Measurements from ENCODE around the gene BLOC1S4.
"Not testable (repeated sequence)": the region's sequence is repeated elsewhere in the genome, so short reads cannot be mapped to it uniquely, and the experiment has no call there.

BLOC1S4 gene

DNA sequence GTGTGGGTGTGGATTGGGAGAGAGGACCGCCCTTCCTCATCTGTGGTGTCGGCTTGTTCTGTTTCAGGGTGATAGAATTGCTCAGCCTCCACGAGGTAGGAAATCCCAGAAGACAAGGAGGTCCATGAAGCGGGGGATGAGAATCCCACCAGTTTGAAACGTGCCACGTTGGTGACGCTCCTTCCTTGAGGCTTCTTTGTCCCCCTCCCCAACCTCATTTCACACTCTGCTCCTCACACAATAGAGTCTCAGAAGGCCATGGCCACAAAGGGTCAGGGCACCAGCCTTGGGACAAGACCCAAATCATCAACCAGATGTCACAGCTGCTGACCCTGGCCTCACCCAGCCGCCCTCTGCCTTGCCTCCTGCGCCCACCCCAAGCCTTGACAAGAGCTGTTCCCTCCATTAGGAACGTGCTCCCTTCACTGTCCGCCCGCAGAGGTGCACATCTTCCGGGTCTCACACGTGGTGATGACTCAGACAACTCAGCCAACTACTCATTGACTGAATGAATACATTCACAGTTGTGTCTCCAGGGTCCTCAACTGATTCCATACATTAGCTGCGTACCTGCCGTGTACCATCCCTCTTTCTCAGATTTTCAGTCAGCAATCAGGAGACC is 18.3 kb downstream of the BLOC1S4 start:
- in situ Hi-C loops (cut with HindIII; ENCODE audit: low sequenced_read_pairs), result no loop called here

DNA sequence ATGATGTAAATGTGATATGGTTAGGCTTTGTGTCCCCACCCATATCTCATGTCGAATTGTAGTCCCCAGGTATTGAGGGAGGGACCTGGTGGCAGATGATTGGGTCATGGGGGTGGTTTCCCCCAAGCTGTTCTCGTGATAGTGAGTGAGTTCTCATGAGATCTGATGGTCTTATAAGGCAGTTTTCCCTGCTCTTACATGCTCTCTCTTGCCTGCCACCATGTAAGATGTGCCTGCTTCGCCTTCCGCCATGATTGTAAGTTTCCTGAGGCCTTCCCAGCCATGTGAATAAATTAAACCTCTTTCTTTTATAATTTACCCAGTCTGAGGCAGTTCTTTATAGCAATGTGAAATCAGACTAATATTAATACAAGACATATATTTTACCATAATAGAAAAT is 23.9 kb downstream of the BLOC1S4 start:
- in situ Hi-C loops (cut with HindIII; ENCODE audit: low sequenced_read_pairs), result no loop called here

DNA sequence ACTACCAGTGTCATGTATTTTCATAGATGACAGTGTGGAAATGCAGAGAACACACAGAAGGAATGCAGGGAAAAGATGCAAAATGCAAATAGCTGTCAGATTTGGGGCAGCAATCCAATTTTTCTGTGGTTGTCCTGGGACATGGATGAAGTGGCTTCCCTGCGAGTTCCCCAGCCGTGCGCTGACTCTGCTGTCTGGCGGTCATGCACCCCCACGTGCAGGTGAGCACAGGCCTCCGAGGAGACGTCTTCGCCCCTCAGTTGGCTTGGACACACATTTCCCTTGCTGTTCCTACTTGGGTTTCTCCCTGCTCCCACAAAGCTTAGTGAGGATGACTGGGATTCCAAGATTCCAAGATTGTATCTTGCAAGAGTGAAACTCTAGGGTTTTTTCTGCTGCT is 24.4 kb downstream of the BLOC1S4 start:
- in situ Hi-C loops (cut with HindIII; ENCODE audit: low sequenced_read_pairs), result no loop called here

DNA sequence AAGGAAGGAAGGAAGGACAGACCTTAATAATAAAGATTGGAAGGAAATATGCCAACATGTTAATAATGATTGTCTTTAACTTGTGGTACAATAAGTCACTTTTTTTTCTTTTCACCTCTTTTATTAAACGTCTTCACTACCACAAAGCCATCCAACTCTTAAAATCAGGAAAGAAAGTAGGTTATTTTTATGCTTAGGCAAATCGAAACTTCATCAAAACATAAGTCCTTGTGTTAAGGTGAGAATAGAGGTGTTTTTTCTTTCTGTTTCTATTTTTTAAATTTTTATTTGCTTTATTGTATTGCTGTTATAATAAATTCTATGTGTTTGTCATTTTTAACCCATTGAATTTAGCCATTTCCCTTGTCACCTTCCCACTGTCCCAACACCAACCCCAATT is 26.5 kb downstream of the BLOC1S4 start:
- in situ Hi-C loops (cut with HindIII; ENCODE audit: low sequenced_read_pairs), result no loop called here

DNA sequence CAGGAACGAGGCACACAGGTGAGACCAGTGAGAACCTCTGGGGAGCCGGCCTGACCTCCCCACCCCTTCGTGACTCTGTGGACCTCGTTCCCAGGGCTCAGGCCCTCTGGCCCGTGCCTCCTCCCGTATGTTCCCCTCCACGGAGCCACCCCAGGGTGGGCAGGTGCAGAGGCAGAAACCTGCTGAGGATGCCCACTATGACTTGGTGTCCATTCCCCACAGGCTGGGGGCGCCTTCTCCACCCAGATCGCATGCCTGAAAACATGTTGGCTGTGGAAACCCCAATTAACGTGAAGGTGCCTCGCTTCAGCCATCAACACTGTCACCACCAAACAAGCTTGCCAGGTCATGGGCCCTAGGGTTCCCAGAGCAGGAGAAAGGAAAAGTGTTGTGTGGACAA is 27.0 kb downstream of the BLOC1S4 start:
- in situ Hi-C loops (cut with HindIII; ENCODE audit: low sequenced_read_pairs), result no loop called here

DNA sequence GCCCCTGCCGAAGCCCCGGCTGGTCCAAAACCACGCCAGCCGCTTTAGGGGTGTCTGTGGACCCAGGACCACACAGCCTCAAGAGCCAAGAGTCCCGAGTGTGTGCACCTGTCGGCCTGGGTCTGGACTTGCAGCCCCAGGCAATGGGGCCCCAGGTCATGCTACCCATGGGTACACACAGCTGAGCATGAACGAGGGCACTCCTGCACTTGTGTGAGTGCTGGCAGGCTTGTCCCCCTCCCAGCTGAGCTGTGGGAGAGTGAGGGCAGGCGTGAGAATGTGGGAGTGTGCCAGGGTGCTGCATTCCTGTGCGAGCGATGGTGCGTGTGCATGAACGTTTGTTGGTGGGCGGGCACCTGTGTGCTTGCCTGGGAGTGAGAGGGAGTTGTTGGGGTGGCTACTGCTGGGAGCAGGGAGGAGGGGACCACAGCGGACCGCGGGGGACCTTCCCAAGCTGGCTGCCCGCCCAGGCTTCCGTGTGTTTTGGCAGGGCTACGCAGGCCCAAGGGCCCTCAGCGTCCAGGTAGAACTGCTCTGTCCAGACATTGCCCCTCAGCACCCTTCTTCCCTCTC is 30.8 kb downstream of the BLOC1S4 start:
- in situ Hi-C loops (cut with HindIII; ENCODE audit: low sequenced_read_pairs), result no loop called here

DNA sequence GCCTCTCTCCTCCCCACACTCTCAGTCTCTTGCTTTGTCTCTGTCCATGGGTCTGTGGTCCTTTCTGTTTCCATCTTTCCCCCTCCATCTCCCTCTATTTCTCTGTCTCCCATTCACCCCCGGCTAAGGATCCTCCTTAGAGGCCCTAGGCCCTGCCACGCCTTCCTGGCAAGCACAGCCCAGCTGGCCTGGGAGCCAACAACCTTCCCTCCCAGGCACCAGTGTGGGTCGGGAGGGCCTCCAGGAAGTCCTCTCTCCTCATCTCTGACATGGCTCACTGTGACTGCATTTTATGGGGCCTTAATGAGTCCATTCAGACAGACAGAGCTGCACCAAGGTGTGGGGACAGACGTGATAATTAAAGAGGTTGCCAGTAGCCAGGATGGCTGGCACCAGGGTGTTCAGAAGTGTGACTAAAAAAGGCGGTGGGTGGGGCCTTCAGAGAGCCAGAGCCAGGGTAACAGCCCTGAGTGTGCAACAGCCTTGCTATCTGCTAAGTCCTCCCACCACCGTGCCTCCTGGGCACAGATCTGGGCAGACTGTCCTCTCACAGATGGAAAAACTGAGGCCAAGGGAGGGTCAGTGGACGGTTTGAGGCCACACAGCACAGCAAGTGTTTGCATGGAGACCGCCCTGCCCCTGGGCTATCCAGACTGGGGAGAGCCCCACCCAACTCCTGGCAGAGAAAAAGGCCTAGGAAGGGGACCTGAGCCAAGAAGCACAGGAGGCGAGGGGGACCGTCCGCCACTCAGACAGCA is 31.5 kb downstream of the BLOC1S4 start:
- in situ Hi-C loops (cut with HindIII; ENCODE audit: low sequenced_read_pairs), result no loop called here

DNA sequence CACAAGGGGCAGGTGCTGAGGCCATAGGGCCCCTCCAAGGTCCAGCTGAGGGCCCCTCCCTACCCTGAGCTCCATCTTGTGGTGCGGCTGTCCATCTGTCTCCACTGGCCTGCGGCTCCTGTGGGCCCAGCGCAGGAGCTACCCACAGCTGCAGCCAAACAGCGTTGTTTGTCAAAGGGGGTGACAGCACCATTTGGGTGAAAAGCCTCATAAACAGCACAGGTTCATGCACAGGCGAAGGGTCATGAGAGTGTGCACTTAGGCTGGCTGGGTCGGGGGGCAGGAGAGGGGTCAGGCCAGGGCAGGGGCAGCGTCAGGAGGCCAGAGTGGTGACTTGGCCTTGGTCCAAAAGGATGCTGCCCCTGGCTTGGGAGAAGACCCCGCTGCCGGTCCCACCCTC is 32.3 kb downstream of the BLOC1S4 start:
- in situ Hi-C loops (cut with HindIII; ENCODE audit: low sequenced_read_pairs), result no loop called here

DNA sequence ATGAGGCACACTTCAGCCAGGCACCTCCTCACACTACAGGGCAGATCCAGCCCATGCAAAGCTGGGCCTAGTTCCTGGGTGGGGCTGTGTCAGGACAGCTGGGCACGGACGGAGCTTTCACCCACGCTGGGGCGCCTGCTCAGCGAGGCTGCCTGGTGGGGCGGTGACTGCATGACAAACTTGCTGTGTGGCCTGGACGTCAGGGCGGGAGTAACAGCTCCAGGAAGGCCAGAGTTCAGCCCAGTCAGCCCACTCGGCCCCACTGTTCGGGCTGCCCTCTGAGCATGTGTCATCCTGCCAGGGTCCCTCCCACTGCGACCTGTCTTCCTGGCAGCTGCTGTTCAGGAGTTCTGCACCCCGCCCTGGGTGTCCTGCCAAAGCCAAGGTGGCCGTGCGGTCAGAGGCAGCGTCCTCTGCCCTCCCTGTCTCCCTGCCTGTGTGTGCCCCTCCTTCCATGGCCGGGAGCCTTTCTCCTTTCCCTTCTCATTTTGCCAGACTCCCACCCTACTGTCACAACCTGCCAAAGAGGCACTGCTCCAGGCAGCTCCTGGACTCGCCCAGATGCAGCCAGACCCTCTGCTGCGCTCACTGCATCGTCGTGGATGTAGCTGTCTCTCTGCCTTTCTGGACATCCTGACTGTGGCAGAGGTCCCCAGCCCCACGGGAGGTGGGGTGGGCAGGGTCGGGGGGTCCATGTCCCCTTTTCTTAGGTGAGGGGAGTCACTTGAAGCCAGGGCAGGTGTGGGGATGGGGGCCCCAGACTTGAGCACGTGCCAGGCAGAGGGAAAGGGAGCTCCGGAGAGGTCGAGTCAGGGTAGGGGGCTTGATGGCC is 33.6 kb downstream of the BLOC1S4 start:
- in situ Hi-C loops (cut with HindIII; ENCODE audit: low sequenced_read_pairs), result no loop called here

DNA sequence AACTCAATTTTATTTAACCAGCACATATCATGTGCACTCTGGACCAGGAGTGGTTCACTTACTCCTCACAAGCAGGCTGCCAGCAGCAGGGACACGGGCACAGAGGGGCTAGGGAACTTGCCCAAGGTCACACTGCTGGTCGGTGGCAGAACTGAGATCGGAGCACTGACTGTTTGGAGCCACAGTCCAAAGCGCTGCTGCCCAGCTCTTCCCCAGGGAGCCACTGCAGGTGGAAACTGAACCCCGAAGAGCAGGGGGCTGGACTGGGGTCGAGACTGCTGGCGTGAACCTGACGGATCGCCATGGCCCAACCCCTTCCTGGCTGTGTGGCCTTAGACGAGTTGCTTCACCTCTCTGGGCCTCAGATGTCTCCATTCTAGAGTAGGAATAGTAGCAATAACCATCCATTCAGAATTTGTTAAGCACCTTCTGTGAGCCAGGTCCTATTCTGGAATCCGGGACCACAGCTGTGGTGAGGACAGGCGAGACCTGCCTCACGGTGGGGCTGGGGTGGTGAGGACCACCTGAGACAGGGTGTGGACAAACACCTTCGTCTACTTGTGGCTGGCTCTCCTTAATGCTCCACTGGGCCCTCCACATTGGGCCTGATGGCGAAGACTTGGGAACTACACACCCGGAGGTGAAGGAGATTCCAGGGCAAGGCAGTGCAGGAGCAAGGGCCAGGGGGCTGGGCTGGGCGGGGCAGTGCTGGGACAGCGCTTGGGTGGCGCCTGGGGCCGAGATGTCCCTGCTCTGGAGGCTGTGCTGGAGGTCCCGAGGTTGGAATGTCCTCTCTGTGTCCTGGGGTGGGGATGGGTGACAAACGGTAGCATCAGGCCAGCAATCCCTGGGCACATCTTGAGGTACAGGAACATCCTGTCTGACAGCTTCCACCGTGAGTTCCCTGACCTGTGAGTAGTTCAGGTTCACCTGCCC is 34.6 kb downstream of the BLOC1S4 start:
- in situ Hi-C loops (cut with HindIII; ENCODE audit: low sequenced_read_pairs), result no loop called here

DNA sequence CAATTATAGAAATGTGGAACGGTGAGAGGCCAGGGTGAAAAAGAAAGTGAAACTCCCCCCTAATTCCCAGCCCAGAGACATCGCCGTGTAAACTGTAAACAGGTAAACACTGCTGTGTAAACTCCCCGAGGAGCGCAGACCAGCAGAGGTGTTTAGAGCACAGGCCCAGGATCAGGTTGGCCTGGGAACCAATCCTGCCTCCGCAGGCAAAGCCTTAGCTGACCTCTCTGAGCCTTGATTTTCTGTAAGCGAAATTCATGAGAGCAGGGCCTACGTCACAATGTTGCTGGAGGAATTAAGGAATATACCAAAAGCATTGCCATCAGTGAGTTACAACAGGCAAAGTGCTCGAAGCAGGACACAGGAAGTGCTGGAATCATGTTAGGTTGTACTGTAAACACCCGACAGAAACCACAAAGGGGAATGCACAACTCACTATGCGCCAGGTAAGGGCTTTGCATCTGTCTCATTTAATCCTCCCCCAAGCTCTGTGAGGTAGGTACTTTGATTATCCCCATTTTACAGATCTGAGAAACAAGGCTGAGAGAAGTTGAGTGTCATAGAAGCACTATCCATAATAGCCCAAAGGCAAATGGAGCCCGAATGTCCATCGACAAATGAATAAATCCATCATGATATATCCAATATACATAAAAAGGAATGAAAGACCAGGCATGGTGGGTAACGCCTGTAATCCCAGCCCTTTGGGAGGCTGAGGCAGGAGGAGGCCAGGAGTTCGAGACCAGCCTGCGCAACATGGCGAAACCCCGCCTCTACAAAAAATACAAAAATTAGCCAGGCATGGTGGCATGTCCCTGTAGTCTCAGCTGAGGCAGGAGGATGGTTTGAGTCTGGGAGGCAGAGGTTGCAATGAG is 35.9 kb downstream of the BLOC1S4 start:
- in situ Hi-C loops (cut with HindIII; ENCODE audit: low sequenced_read_pairs), result no loop called here

DNA sequence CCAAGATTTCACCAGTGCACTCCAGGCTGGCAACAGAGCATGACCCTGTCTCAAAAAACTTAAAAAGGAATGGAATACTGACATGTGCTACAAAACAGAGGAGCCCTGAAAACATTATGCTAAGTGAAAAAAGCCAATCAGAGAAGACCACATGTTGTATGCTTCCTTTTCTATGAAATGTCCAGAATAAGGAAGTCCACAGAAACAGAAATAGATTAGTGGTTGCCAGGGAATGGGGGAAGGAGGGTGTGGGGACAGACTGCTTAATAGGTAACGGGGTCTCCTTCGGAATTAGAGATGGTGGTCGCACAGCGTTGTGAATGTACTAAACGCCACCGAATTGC is 36.5 kb downstream of the BLOC1S4 start:
- in situ Hi-C loops (cut with HindIII; ENCODE audit: low sequenced_read_pairs), result no loop called here

DNA sequence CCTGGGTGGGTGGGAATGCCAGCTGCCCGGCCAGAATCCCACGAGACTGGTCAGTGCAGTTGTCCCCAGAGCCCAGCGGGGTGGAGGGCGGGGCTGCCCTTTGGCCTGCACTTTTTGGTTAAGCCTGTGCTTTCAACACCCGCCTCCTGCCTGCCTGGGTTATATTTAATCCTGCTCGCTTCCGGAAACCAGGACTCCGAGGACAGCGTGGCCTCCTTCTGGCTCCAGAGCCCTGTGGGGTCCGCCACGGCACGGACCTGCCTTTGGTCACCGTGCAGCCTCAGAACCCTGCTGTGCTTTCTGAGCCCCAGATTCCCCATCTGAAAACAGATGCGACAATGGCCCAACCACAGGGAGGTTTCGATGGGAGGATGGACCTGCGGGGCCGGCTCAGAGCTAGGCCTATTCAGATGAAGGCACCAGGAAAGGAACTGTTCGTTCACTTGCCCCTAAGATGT is 37.2 kb downstream of the BLOC1S4 start:
- in situ Hi-C loops (cut with HindIII; ENCODE audit: low sequenced_read_pairs), result no loop called here

DNA sequence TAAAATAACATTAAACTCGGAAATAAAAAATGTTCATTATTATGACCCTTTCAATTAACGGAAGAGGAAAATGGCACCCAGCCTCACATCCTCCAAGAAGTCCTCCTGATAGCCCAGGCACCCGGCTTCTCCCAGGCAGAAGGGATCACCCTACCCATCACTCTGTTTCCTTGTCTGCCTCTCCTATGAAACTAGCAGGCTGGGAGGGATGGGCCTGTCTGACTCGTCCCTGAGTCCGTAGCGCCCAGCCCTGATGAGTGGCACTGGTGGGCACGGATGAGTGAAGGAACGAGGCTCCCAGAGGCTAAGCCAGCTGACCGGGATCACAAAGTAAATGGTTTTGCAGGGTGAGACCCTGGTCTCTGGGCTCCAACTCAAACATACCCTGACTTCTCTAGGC is 37.9 kb downstream of the BLOC1S4 start:
- in situ Hi-C loops (cut with HindIII; ENCODE audit: low sequenced_read_pairs), result no loop called here

DNA sequence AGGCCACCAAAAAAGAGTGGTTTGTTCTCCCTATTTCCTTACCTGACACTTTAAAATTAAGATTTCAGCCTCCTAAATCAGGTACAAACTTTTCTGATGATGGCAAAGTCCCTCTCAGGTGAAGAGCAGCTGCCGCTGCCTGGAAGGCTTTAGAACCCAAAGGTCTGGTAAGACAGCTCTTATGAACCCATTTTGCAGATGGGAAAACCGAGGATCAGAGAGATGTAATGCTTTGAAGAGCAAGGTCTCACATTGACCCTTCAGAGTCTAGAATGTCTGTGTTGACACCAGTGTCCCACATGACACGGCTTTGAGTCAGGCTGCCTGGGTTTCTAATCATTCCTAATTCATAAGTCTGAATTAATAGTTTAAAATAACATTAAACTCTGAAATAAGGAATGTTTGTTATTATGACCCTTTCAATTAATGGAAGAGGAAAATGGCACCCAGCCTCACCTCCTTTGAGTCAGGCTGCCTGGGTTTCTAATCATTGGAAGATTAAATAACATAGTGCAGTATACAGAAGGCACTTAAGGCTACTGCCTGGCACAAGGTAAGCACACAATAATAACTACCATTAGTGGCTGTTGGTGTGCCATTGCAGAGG is 38.6 kb downstream of the BLOC1S4 start:
- in situ Hi-C loops (cut with HindIII; ENCODE audit: low sequenced_read_pairs), result no loop called here

DNA sequence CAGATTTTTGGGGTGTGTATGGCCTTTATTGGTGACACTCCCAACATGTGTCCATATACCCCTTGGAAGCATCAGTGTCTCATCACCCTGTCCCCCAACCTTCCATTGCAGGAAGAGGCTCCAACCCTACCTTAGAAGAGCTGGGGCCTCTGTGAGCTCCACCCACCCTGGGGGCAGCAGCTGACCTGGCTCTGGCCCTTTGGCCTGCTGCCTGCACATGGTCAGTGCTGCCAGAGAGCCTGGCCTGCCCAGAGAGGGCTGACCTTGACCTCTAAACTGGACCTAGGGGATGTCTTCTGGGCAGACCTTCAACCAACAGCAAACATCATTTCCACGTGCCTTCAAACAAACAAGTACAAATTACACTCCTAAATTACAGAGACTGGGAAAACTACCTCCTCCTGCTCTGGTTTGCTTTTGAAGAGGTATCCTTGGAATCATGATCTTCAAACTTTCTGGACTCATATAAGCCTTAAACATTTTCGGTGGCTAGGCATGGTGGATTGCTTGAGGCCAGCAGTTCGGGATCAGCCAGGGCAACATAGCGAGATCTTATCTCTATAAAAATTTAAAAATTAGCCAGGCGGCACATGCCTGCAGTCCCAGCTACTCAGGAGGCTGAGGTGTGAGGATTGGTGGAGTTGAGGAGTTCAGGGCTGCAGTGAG is 39.2 kb downstream of the BLOC1S4 start:
- in situ Hi-C loops (cut with HindIII; ENCODE audit: low sequenced_read_pairs), result no loop called here

DNA sequence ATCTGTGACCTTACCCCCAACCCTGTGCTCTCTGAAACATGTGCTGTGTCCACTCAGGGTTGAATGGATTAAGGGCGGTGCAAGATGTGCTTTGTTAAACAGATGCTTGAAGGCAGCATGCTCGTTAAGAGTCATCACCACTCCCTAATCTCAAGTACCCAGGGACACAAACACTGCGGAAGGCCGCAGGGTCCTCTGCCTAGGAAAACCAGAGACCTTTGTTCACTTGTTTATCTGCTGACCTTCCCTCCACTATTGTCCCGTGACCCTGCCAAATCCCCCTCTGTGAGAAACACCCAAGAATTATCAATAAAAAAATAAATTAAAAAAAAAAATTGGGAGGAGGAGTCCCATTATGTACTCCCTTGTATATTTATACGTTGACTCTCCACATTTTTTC is 40.4 kb downstream of the BLOC1S4 start:
- in situ Hi-C loops (cut with HindIII; ENCODE audit: low sequenced_read_pairs), result not testable (repeated sequence)

DNA sequence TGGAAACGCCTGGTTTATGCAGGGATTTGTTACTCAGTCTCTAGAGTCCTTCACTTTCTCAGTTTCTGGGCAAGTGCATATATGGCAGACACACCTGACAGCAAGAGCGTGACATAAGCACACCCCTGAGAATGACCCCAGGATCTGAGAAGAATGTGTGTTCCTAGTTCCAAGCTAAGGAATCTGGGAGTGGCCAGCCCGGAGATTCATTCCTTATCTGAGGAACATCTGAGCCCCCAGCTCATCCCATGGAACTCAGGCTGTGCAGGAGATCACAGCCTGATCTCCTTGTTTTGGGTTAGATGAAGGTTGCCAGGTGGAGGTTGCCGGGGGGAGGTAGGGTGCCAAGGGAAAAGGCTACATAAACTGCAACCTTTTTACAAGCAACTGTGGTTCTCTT is 42.8 kb downstream of the BLOC1S4 start:
- in situ Hi-C loops (cut with HindIII; ENCODE audit: low sequenced_read_pairs), result no loop called here

DNA sequence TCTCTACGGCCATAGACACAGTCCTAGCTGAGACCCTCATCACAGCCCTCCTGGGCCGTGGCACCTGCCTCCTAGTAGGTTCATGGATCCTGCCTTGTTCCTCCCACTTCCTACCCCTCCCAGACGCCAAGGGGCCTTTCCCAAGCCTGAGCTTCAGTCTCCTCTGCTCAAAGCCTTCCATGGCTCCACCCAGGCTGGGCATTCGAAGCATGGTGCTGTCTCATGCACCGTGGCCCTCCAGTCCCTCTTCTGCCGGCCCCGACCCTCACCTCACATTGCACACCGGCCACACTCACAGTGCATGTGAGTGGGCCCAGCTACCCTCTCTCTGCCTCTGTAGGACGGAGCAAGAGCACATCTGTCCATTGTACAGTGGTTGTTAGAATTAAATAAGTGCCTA is 44.9 kb downstream of the BLOC1S4 start:
- in situ Hi-C loops (cut with HindIII; ENCODE audit: low sequenced_read_pairs), result loop anchor here (10.0 kb wide), 1 partner anchor 86 kb away; a partner anchor contains a TSS

Data from DLD1 (cell line).